Measurements from ENCODE around the gene SMAD6.

Gene SMAD6

GRCh38 chr15:66730168-66731021, 28.4 kb downstream of the SMAD6 start:
- H4K8ac ChIP-seq (ENCODE audit: low read depth, low read length) = no peak overlapping the region
- peaks cover 32% of the 10 kb centered on the region for H3K79me1 ChIP-seq (ENCODE audit: low read length)
- H3K4me1 ChIP-seq (ENCODE audit: control insufficient read depth, low read depth, low read length) = no peaks in the 10 kb centered on the region
- no peak overlapping the region for H3K4me2 ChIP-seq (ENCODE audit: low read length)
- H3K9ac ChIP-seq (ENCODE audit: low read length) = no peak overlapping the region
- H3K4me3 ChIP-seq (ENCODE audit: low read length) = no peak overlapping the region
- no peak overlapping the region for H2BK15ac ChIP-seq (replicated peaks; ENCODE audit: low read depth)
- WGBS (ENCODE audit: extremely low coverage, insufficient coverage, low lambda C conversion rate) = no CpG with 5 or more reads among the region's 4 CpGs
- H3K27ac ChIP-seq (ENCODE audit: low read depth, low read length) = no peak overlapping the region
- peaks cover 60% of the 10 kb centered on the region for H3K79me2 ChIP-seq (ENCODE audit: control insufficient read depth, insufficient read depth, low read length)
- no peak overlapping the region for H2BK5ac ChIP-seq (ENCODE audit: low read length)
- H2BK120ac ChIP-seq (ENCODE audit: low read depth, low read length) = no peak overlapping the region
- no peak overlapping the region for H4K5ac ChIP-seq (ENCODE audit: low read length)
- no peak overlapping the region for H3K23ac ChIP-seq (ENCODE audit: low read length)
- no peak overlapping the region for H2AK5ac ChIP-seq (ENCODE audit: low read length)
- peaks cover 8% of the 10 kb centered on the region for H3K36me3 ChIP-seq (ENCODE audit: control insufficient read depth, insufficient read depth, low read length)
- no peak overlapping the region for H3K4ac ChIP-seq (ENCODE audit: low read depth, low read length)
- DNase-seq = no peak
- no peak overlapping the region for H3K56ac ChIP-seq (ENCODE audit: low read length)
- H3K18ac ChIP-seq (ENCODE audit: low read length) = no peak overlapping the region
- no peaks in the 10 kb centered on the region for H3K27me3 ChIP-seq (ENCODE audit: insufficient read depth, low read length, poor library complexity)

GRCh38 chr15:66733976-66734375, 31.9 kb downstream of the SMAD6 start:
- H3K23ac ChIP-seq (ENCODE audit: low read length) = no peak overlapping the region
- H3K27ac ChIP-seq (ENCODE audit: low read depth, low read length) = no peak overlapping the region
- H3K56ac ChIP-seq (ENCODE audit: low read length) = no peak overlapping the region
- H4K5ac ChIP-seq (ENCODE audit: low read length) = no peak overlapping the region
- no peak overlapping the region for H3K4me3 ChIP-seq (ENCODE audit: low read length)
- WGBS (ENCODE audit: extremely low coverage, insufficient coverage, low lambda C conversion rate) = no CpG with 5 or more reads among the region's 11 CpGs
- no peak for DNase-seq
- H3K4me1 ChIP-seq (ENCODE audit: control insufficient read depth, low read depth, low read length) = no peaks in the 10 kb centered on the region
- no peak overlapping the region for H2BK120ac ChIP-seq (ENCODE audit: low read depth, low read length)
- H2BK15ac ChIP-seq (replicated peaks; ENCODE audit: low read depth) = no peak overlapping the region
- H2AK5ac ChIP-seq (ENCODE audit: low read length) = no peak overlapping the region
- no peak overlapping the region for H2BK5ac ChIP-seq (ENCODE audit: low read length)
- H3K36me3 ChIP-seq (ENCODE audit: control insufficient read depth, insufficient read depth, low read length) = peaks cover 9% of the 10 kb centered on the region
- H3K79me2 ChIP-seq (ENCODE audit: control insufficient read depth, insufficient read depth, low read length) = peaks cover 71% of the 10 kb centered on the region
- H3K4me2 ChIP-seq (ENCODE audit: low read length) = no peak overlapping the region
- H3K18ac ChIP-seq (ENCODE audit: low read length) = no peak overlapping the region
- H3K9ac ChIP-seq (ENCODE audit: low read length) = no peak overlapping the region
- no peaks in the 10 kb centered on the region for H3K27me3 ChIP-seq (ENCODE audit: insufficient read depth, low read length, poor library complexity)
- no peak overlapping the region for H4K8ac ChIP-seq (ENCODE audit: low read depth, low read length)
- no peak overlapping the region for H3K4ac ChIP-seq (ENCODE audit: low read depth, low read length)
- peaks cover 44% of the 10 kb centered on the region for H3K79me1 ChIP-seq (ENCODE audit: low read length)

GRCh38 chr15:66734961-66735908, 33.2 kb downstream of the SMAD6 start:
- peaks cover 66% of the 10 kb centered on the region for H3K79me2 ChIP-seq (ENCODE audit: control insufficient read depth, insufficient read depth, low read length)
- H4K5ac ChIP-seq (ENCODE audit: low read length) = no peak overlapping the region
- no CpG with 5 or more reads among the region's 10 CpGs for WGBS (ENCODE audit: extremely low coverage, insufficient coverage, low lambda C conversion rate)
- H3K79me1 ChIP-seq (ENCODE audit: low read length) = peaks cover 42% of the 10 kb centered on the region
- H3K4me2 ChIP-seq (ENCODE audit: low read length) = no peak overlapping the region
- no peak overlapping the region for H2BK120ac ChIP-seq (ENCODE audit: low read depth, low read length)
- H3K27me3 ChIP-seq (ENCODE audit: insufficient read depth, low read length, poor library complexity) = no peaks in the 10 kb centered on the region
- no peak overlapping the region for H3K4ac ChIP-seq (ENCODE audit: low read depth, low read length)
- no peak overlapping the region for H2BK15ac ChIP-seq (replicated peaks; ENCODE audit: low read depth)
- no peak overlapping the region for H2BK5ac ChIP-seq (ENCODE audit: low read length)
- no peaks in the 10 kb centered on the region for H3K4me1 ChIP-seq (ENCODE audit: control insufficient read depth, low read depth, low read length)
- H4K8ac ChIP-seq (ENCODE audit: low read depth, low read length) = no peak overlapping the region
- no peak overlapping the region for H3K4me3 ChIP-seq (ENCODE audit: low read length)
- H3K27ac ChIP-seq (ENCODE audit: low read depth, low read length) = no peak overlapping the region
- H3K23ac ChIP-seq (ENCODE audit: low read length) = no peak overlapping the region
- H2AK5ac ChIP-seq (ENCODE audit: low read length) = no peak overlapping the region
- no peak for DNase-seq
- H3K9ac ChIP-seq (ENCODE audit: low read length) = no peak overlapping the region
- no peak overlapping the region for H3K18ac ChIP-seq (ENCODE audit: low read length)
- H3K36me3 ChIP-seq (ENCODE audit: control insufficient read depth, insufficient read depth, low read length) = peaks cover 10% of the 10 kb centered on the region
- H3K56ac ChIP-seq (ENCODE audit: low read length) = no peak overlapping the region

GRCh38 chr15:66735909-66736305, 33.9 kb downstream of the SMAD6 start:
- H3K4ac ChIP-seq (ENCODE audit: low read depth, low read length) = no peak overlapping the region
- no peak overlapping the region for H3K23ac ChIP-seq (ENCODE audit: low read length)
- DNase-seq = no peak
- no peak overlapping the region for H2BK15ac ChIP-seq (replicated peaks; ENCODE audit: low read depth)
- no CpG with 5 or more reads among the region's 9 CpGs for WGBS (ENCODE audit: extremely low coverage, insufficient coverage, low lambda C conversion rate)
- no peak overlapping the region for H2BK120ac ChIP-seq (ENCODE audit: low read depth, low read length)
- no peak overlapping the region for H3K27ac ChIP-seq (ENCODE audit: low read depth, low read length)
- no peak overlapping the region for H3K9ac ChIP-seq (ENCODE audit: low read length)
- H3K4me2 ChIP-seq (ENCODE audit: low read length) = no peak overlapping the region
- H3K18ac ChIP-seq (ENCODE audit: low read length) = no peak overlapping the region
- no peak overlapping the region for H3K56ac ChIP-seq (ENCODE audit: low read length)
- H2BK5ac ChIP-seq (ENCODE audit: low read length) = no peak overlapping the region
- H3K79me1 ChIP-seq (ENCODE audit: low read length) = peaks cover 43% of the 10 kb centered on the region
- no peak overlapping the region for H4K5ac ChIP-seq (ENCODE audit: low read length)
- no peak overlapping the region for H3K4me3 ChIP-seq (ENCODE audit: low read length)
- H3K79me2 ChIP-seq (ENCODE audit: control insufficient read depth, insufficient read depth, low read length) = peaks cover 65% of the 10 kb centered on the region
- H2AK5ac ChIP-seq (ENCODE audit: low read length) = no peak overlapping the region
- H3K36me3 ChIP-seq (ENCODE audit: control insufficient read depth, insufficient read depth, low read length) = peaks cover 11% of the 10 kb centered on the region
- H3K4me1 ChIP-seq (ENCODE audit: control insufficient read depth, low read depth, low read length) = no peaks in the 10 kb centered on the region
- no peak overlapping the region for H4K8ac ChIP-seq (ENCODE audit: low read depth, low read length)
- no peaks in the 10 kb centered on the region for H3K27me3 ChIP-seq (ENCODE audit: insufficient read depth, low read length, poor library complexity)

GRCh38 chr15:66737243-66738010, 35.4 kb downstream of the SMAD6 start:
- H2BK5ac ChIP-seq (ENCODE audit: low read length) = no peak overlapping the region
- H3K27ac ChIP-seq (ENCODE audit: low read depth, low read length) = no peak overlapping the region
- no peak overlapping the region for H3K4me3 ChIP-seq (ENCODE audit: low read length)
- H3K27me3 ChIP-seq (ENCODE audit: insufficient read depth, low read length, poor library complexity) = no peaks in the 10 kb centered on the region
- DNase-seq = no peak
- H2AK5ac ChIP-seq (ENCODE audit: low read length) = no peak overlapping the region
- no peak overlapping the region for H3K56ac ChIP-seq (ENCODE audit: low read length)
- no peak overlapping the region for H2BK120ac ChIP-seq (ENCODE audit: low read depth, low read length)
- H4K5ac ChIP-seq (ENCODE audit: low read length) = no peak overlapping the region
- H3K4ac ChIP-seq (ENCODE audit: low read depth, low read length) = no peak overlapping the region
- no peak overlapping the region for H3K9ac ChIP-seq (ENCODE audit: low read length)
- H3K4me1 ChIP-seq (ENCODE audit: control insufficient read depth, low read depth, low read length) = no peaks in the 10 kb centered on the region
- no peak overlapping the region for H2BK15ac ChIP-seq (replicated peaks; ENCODE audit: low read depth)
- H3K18ac ChIP-seq (ENCODE audit: low read length) = no peak overlapping the region
- H3K4me2 ChIP-seq (ENCODE audit: low read length) = no peak overlapping the region
- H3K79me1 ChIP-seq (ENCODE audit: low read length) = peaks cover 40% of the 10 kb centered on the region
- H3K23ac ChIP-seq (ENCODE audit: low read length) = no peak overlapping the region
- no CpG with 5 or more reads among the region's 11 CpGs for WGBS (ENCODE audit: extremely low coverage, insufficient coverage, low lambda C conversion rate)
- peaks cover 11% of the 10 kb centered on the region for H3K36me3 ChIP-seq (ENCODE audit: control insufficient read depth, insufficient read depth, low read length)
- peaks cover 67% of the 10 kb centered on the region for H3K79me2 ChIP-seq (ENCODE audit: control insufficient read depth, insufficient read depth, low read length)
- H4K8ac ChIP-seq (ENCODE audit: low read depth, low read length) = no peak overlapping the region
